IPS-NIHi7 (cell line): ENCODE data around the gene ETHE1.
"Not testable (repeated sequence)": the region's sequence is repeated elsewhere in the genome, so short reads cannot be mapped to it uniquely, and the experiment has no call there.

Experiments
- DNase-seq: peaks from one replicate; pipeline ENCODE4 v3.0.0; 2012; ENCODE audit warnings: mixed read lengths; ENCODE audit errors: extremely low spot score

ETHE1 gene

DNA sequence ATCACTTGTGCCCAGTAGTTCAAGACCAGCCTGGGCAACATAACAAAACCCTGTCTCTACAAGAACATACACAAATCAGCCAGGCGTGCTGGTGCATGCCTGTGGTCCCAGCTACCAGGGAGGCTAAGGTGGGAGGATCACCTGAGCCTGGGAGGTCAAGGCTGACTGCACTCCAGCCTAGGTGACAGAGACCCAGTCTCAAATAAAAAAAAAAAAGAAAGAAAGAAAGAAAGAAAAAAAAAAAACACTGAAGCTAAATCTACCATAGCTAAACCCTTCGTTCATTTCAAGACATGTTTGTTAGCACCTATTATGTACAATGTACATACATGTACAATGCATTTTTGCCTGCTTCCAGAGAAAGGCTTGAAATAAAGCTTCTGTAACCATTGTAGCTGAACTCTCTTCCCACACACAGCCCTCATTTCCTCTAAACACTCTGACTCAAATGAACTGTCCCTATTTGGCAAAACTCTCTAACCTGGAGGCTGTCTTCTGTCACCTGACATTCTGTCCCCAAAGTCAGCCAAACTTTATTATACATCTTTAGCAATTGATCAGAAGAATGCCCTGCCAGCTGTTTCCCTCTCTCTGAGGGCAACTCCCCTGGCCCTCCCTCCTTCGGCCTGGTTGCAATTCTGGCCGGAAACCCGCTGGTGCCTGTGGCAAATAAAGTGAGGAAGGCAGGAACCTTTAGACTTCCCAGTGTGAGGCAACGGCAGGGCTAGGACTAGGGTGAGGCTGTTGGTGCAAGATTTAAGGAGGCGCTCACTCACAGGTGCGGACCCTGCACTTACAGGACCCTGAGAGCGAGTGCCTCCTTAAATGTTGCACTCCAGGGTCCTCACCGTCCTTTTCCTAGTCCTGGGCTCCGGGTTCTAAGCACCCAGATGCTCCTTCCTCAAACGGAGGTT lies 1.8 kb downstream of the ETHE1 start:
- DNase-seq, result peak; percentile 59

DNA sequence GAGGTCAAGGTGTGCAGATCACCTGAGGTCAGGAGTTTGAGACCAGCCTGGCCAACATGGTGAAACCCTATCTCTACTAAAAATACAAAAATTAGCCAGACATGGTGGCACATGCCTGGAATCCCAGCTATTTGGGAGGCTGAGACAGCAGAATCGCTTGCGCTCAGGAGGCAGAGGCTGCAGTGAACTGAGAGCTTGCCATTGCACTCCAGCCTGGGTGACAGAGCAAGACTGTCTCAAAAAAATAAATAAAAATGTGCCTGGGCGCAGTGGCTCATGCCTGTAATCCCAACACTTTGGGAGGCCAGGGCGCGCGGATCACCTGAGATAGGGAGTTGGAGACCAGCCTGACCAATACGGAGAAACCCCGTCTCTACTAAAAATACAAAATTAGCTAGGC lies 3.3 kb downstream of the ETHE1 start:
- not testable (repeated sequence) for DNase-seq

- DNase-seq, result no peak
Measured at GRCh38 chr19:43522929-43523328, 4.1 kb downstream of the ETHE1 start.

- peak; percentile 83 for DNase-seq
Measured at GRCh38 chr19:43519436-43520088, 7.4 kb downstream of the ETHE1 start.

- no peak for DNase-seq
Measured at GRCh38 chr19:43518051-43518450, 8.9 kb downstream of the ETHE1 start.

- DNase-seq, result not testable (repeated sequence)
Measured at GRCh38 chr19:43512399-43512798, 14.6 kb downstream of the ETHE1 start.

DNA sequence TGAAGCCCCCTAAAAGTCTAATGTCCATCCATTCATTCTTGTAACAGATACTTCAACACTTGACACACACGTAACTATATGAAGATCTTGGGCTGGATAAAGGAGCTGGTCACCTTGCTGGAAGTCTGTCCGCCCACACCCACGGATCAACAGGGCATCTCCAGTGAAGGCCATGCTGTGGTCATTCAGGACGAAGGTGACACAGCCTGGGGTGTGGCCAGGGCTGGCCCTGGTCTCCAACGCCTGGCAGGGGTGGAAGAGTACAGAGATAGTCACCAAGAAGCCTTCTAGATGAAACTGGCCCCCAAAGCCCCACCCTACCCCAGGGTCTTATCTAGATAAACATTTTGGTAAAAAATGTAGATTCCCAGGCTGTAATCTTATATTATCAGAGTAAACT lies 15.7 kb downstream of the ETHE1 start:
- no peak for DNase-seq

DNA sequence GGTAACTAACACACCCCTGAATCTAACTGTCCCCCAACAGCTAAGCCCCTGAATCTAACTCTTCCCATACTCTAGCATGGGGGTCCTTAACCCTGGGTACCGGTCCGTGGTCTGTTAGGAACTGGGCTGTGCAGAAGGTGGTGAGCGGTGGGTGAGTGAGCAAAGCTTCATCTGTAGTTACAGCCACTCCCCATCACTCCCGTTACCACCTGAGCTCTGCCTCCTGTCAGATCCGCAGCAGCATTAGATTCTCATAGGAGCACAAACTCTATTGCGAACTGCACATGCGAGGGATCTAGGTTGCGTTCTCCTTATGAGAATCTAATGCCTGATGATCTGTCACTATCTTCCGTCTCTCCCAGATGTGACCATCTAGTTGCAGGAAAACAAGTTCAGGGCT lies 16.3 kb downstream of the ETHE1 start:
- DNase-seq, result no peak

DNA sequence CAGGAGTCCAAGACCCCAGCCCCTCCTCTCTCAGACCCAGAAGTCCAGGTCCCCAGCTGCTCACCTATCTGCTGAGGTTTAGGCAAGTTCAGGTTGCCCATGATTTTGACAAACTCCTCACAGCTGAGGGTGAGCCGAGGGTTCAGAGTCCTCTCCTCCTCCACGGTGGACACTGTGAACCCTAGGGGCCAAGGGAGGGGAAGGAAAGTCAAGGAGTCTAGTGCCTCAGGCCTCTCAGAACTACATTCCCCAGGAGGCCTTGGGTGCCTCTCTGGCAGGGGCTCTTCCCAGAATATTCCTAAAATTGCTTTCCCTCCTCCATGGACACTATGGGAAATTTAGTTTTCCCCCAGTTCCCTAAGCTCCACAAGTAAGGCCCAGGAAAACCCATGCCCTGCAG lies 19.1 kb downstream of the ETHE1 start:
- DNase-seq, result no peak

DNA sequence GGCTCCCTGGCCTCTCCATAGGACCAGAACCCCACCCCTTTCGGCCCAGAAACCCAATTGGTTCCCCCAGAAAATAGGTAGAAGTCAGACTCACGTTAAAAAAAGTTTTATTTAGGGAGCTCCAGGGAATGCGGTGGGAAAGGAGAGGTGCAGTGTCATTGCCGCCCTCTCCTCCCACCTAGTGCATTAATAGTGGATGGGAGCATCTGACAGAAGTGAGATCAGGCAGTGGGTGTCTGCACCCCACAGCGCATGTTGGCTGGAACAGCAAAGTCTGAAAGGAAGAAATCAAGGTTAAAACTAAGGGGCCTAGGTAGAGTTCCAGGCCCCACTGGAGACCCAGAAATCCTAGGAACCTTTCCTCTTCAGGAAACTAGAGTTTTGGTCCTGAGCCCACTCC lies 20.4 kb downstream of the ETHE1 start:
- DNase-seq, result no peak

DNA sequence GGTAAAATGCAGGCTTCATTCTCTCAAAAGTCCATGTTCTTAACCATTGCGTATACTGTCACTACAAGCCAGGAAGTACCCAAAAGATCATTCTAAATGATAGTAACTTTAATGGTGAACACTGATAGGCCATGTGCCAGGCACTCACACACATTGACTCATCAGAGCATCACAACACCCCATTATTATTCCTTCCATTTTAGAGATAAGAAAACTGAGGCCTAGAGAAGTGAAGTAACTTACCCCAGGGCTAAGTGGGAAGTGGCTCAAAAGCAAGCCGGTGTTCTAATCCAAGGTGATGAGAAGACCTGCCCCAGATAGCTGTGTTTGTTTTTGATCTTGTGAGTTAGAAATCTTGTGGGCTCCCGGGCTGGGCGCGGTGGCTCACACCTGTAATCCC lies 21.1 kb downstream of the ETHE1 start:
- DNase-seq, result no peak

DNA sequence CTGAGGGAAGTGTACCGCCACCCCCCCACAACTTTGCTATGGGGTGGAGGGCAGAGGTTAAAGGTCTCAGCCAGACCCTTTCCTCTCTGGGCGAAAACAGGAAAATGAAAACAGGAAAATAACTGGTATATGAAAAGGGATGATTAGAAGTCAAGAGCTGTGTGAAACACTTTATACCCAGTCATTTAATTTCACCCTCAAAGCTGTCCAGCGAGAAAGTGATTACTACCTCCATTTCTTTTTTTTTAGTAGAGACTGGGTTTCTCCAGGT lies 21.9 kb downstream of the ETHE1 start:
- DNase-seq, result no peak

- DNase-seq, result no peak
Measured at GRCh38 chr19:43504426-43505185, 22.4 kb downstream of the ETHE1 start, which contains the start of gene PHLDB3. Gene PHLDB3, minus strand, starts transcription at chr19:43504746. Its CDS starts 628 bp downstream, at chr19:43504118.

- DNase-seq, result peak; percentile 97
Measured at GRCh38 chr19:43503501-43504425, 23.2 kb downstream of the ETHE1 start.

GRCh38 chr19:43502419-43502976 lies 24.5 kb downstream of the ETHE1 start:
- DNase-seq, result no peak

DNA sequence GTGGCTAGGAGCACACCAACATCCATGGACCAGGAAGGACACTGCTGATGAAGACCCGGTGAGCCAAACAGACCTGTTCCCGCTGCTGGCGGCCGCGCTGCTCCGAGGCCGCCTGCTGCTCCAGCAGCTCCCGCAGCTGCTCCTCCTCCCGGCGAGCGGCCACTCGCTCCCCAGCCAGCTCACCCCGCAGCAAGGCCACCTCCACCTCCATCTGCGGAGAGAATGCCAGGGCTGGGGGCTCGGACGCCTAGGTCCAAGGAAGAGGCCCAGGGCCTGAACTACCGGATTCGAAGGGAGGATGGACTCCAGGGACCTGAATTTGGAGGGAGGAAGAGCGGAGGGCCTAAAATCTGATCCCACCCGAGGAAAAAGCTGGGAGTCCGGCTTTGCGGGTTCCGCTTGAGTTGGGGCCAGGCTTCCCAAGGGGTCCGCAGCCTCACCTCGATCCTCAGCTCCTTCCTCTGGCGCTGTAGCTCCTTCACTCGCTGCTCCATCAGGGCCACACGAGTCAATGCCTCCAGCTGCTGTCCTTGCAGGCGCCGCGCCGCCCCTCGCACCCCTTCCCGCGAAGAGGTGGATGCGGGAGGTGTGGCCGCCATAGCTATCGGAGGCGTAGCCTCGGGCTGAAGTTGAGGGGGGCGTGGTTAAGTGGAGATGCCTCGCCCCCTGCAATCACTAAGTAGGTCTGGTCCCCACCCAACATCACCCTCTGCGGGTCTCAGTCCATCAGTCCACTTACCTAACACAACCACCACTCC lies 25.2 kb downstream of the ETHE1 start:
- peak; percentile 76 for DNase-seq

DNA sequence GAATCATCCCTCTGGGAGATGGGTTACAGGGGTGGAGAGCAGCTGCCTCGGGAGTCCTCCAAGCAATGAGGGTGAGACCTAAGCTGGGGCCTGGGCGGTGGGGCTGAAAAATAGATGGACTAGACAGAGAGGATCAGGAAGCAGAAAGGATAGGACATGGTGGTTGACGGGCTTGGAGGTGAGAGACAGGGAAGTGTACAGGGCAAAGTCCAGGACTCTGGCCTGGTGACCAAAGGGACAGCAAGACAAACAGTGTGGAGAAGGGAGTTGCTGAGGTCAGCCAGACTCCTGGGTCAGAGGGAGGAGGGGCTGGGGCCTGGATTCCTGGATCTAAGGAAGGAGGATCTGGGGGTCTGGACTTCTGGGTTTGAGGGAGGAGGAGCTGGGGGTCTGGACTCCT lies 28.0 kb downstream of the ETHE1 start:
- DNase-seq, result no peak

- DNase-seq, result no peak
Measured at GRCh38 chr19:43498233-43498842, 28.7 kb downstream of the ETHE1 start.

GRCh38 chr19:43496960-43497359 lies 30.0 kb downstream of the ETHE1 start:
- DNase-seq, result no peak

GRCh38 chr19:43495082-43495481 lies 31.9 kb downstream of the ETHE1 start:
- DNase-seq, result no peak
